H1 (cell line): ENCODE measurements around the gene GNG12. TPM values are rescaled to one million over a fixed set of nuclear protein-coding genes. Genes with fewer than 3 reads are reported as not detected.

Experiments
- ATF2 ChIP-seq: IDR thresholded peaks from 2 replicates; pipeline ENCODE4 v1.6.1; 2012; ENCODE audit warnings: low read length, inconsistent platforms
- BCL11A ChIP-seq, 2 experiments: IDR thresholded peaks; one replicate each; pipeline ENCODE4 v1.6.1; 2011; ENCODE audit warnings: low read depth in 2 of 2, low read length in 2 of 2, mild to moderate bottlenecking in 2 of 2
- BRCA1 ChIP-seq: IDR thresholded peaks from 2 replicates; pipeline ENCODE4 v1.6.1; 2012; ENCODE audit warnings: low read depth, low read length, improper control_type of control experiment
- CEBPB ChIP-seq: IDR thresholded peaks from 2 replicates; pipeline ENCODE4 v1.6.1; 2012; ENCODE audit warnings: low read depth, low read length
- CHD2 ChIP-seq: IDR thresholded peaks from 2 replicates; pipeline ENCODE4 v1.6.1; 2012; ENCODE audit warnings: low read length, improper control_type of control experiment
- CTBP2 ChIP-seq: IDR thresholded peaks from 2 replicates; pipeline ENCODE4 v1.7.0; 2011; ENCODE audit warnings: borderline replicate concordance, mild to moderate bottlenecking, moderate library complexity, mixed read lengths, low read length; ENCODE audit not compliant: insufficient read depth, insufficient read length
- EGR1 ChIP-seq: IDR thresholded peaks from 2 replicates; pipeline ENCODE4 v1.6.1; 2011; ENCODE audit warnings: low read depth, low read length, borderline replicate concordance
- HDAC2 ChIP-seq, 2 experiments: fragments of 300-600 bp in 1 of 2; sonication (generic) in 1 of 2; IDR thresholded peaks; 2 replicates each; pipeline ENCODE4 v1.6.1; 2011 to 2012; ENCODE audit warnings: low read depth in 2 of 2, low read length in 2 of 2, mild to moderate bottlenecking in 2 of 2, moderate library complexity in 2 of 2, borderline replicate concordance in 1 of 2, inconsistent platforms in 1 of 2
- HDAC6 ChIP-seq: IDR thresholded peaks from one replicate; pipeline ENCODE4 v1.7.1; 2012; ENCODE audit warnings: low read depth, mild to moderate bottlenecking, inconsistent platforms, low read length, moderate library complexity
- KDM5A ChIP-seq: fragments of 200-600 bp; IDR thresholded peaks from 2 replicates; pipeline ENCODE4 v1.7.1; 2012; ENCODE audit warnings: mild to moderate bottlenecking, low read length, inconsistent platforms, mixed read lengths
- MAFK ChIP-seq: IDR thresholded peaks from 2 replicates; pipeline ENCODE4 v1.6.1; 2012; ENCODE audit warnings: low read depth, mild to moderate bottlenecking, improper control_type of control experiment, low read length
- NANOG ChIP-seq: IDR thresholded peaks from 2 replicates; pipeline ENCODE4 v1.6.1; 2011; ENCODE audit warnings: low read length, low read depth, mild to moderate bottlenecking, inconsistent platforms; ENCODE audit not compliant: insufficient read depth, poor library complexity, severe bottlenecking
- PHF8 ChIP-seq: fragments of 200-600 bp; sonication (generic); conservative IDR thresholded peaks from 2 replicates; pipeline ENCODE4 v1.7.1; 2012; ENCODE audit warnings: low read depth, mild to moderate bottlenecking, inconsistent platforms, low read length, moderate library complexity
- RAD21 ChIP-seq, 2 experiments: IDR thresholded peaks in 1 of 2; conservative IDR thresholded peaks in 1 of 2; 2 replicates each; pipeline ENCODE4 v1.6.1; 2011; ENCODE audit warnings: low read depth in 2 of 2, low read length in 2 of 2, improper control_type of control experiment in 1 of 2, inconsistent platforms in 1 of 2, mild to moderate bottlenecking in 1 of 2, moderate library complexity in 1 of 2
- RNF2 ChIP-seq: fragments of 200-900, 300-1000 bp; sonication (generic); IDR thresholded peaks from 2 replicates; pipeline ENCODE4 v1.7.1; 2016; ENCODE audit warnings: borderline replicate concordance, low read depth, mild to moderate bottlenecking, antibody characterized with exemption, low read length; ENCODE audit not compliant: poor library complexity, severe bottlenecking; ENCODE audit errors: missing control alignments
- SIN3A ChIP-seq, 2 experiments: IDR thresholded peaks in 1 of 2; conservative IDR thresholded peaks in 1 of 2; 2 replicates each; pipeline ENCODE4 v1.6.1; 2011 to 2012; ENCODE audit warnings: low read length in 2 of 2, improper control_type of control experiment in 1 of 2, low read depth in 1 of 2, mild to moderate bottlenecking in 1 of 2
- TAF7 ChIP-seq: optimal IDR thresholded peaks from 2 replicates; pipeline ENCODE3; 2011; ENCODE audit warnings: low read depth, mild to moderate bottlenecking, inconsistent platforms, low read length, moderate library complexity, borderline replicate concordance
- TCF12 ChIP-seq: IDR thresholded peaks from 2 replicates; pipeline ENCODE4 v1.6.1; 2011; ENCODE audit warnings: low read depth, mild to moderate bottlenecking, low read length
- TEAD4 ChIP-seq: IDR thresholded peaks from 2 replicates; pipeline ENCODE4 v1.6.1; 2012; ENCODE audit warnings: low read depth, low read length, inconsistent platforms, mixed read lengths
- polyA plus RNA-seq, 7 experiments: library from polyadenylated mRNA; depleted of rRNA in 3 of 7; stranded (reverse) in 5 of 7; unstranded in 2 of 7; fragments of >200 nt in 5 of 7; fragments of 200-250 nt in 2 of 7; gene quantifications; 1 replicate in 5 of 7; 2 replicates in 1 of 7; 4 replicates in 1 of 7; pipeline versions ENCODE4 v1.2.1 to v1.2.3, GENCODE V29; 2011 to 2013; ENCODE audit warnings: missing spikeins in 2 of 7, mixed read lengths in 2 of 7
- total RNA-seq: library from RNA; stranded (reverse); fragmentation: NEBNext Ultra II Directional; extraction: Animal tissue kit (Norgen Biotek cat#: 25700); gene quantifications from 2 replicates; pipeline ENCODE4 v1.2.1, GENCODE V29; 2021
- TF ChIP-seq, protein P1 (sequence below): IDR thresholded peaks from 2 replicates; pipeline ENCODE4 v1.6.1; 2012; ENCODE audit warnings: inconsistent platforms

Gene GNG12
- total and polyA plus RNA-seq, 2 of the 8 experiments (the other 6 are each of a cell fraction or from before 2014, with no cell fraction given): 11.4 to 35.8 TPM

DNA sequence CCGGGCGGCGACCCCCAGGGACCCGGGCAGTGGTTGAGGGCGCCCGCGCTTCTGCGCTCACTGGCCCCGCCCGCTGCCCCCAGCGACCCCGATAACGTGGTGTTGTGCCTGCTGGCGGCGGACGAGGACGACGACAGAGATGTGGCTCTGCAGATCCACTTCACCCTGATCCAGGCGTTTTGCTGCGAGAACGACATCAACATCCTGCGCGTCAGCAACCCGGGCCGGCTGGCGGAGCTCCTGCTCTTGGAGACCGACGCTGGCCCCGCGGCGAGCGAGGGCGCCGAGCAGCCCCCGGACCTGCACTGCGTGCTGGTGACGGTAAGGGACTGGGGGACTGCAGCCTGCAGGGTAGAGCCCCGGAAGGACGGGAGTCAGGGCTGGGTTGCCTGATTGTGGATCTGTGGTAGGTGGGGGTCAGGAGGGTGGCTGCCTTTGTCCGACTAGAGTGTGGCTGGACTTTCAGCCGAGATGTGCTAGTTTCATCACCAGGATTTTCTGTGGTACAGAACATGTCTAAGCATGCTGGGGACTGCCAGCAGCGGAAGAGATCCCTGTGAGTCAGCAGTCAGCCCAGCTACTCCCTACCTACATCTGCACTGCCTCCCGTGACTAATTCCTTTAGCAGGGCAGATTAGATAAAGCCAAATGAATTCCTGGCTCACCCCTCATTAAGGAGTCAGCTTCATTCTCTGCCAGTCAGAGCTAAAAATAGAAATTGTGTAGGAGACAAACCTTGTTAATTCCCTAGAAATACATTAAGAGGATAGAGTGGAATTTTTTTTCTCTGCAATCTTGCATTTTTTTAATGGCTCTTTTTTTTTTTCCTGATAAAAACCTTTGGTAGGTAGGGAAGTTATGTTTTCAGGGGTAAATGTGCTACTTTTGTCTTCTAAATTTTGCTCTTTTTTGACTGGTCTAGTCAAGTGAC, 146.7 kb downstream of the GNG12 start (continued):
- TF ChIP-seq PHF8 (no peak; the same call in 1 of the 2 replicates), CHD2 (no peak), ATF2 (no peak), CEBPB (no peak), HDAC2 (IDR thresholded peaks at IDR 0.05; ENCODE audit: borderline replicate concordance in 1 of 2, low read depth in 2 of 2, low read length in 2 of 2) (no peak), EGR1 (no peak), RAD21 (IDR thresholded peaks at IDR 0.05 in 1 of 2, conservative IDR thresholded peaks at IDR 0.05 in 1 of 2; ENCODE audit: low read depth in 2 of 2, low read length in 2 of 2) (peak; percentile 17 to 38; a peak in 3 of 4 replicates), TAF7 (peak; percentile 62), BRCA1 (no peak), HDAC6 (no peak), SIN3A (conservative IDR thresholded peaks at IDR 0.05 in 1 of 2, IDR thresholded peaks at IDR 0.05 in 1 of 2; ENCODE audit: low read depth in 1 of 2, low read length in 2 of 2) (no peak), MAFK (peak; percentile 46; the same call in 1 of the 2 replicates), NANOG (no peak), BCL11A (IDR thresholded peaks at IDR 0.05; ENCODE audit: low read depth in 2 of 2, low read length in 2 of 2) (no peak), TCF12 (no peak), RNF2 (no peak), CTBP2 (no peak), TEAD4 (no peak), KDM5A (no peak)
- TF ChIP-seq, protein P1, sequence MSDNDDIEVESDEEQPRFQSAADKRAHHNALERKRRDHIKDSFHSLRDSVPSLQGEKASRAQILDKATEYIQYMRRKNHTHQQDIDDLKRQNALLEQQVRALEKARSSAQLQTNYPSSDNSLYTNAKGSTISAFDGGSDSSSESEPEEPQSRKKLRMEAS: peak; percentile 36; the same call in 1 of the 2 replicates
